Fibroblast of peridontal ligament (primary cell): ENCODE measurements around the gene PCDH9.

Source experiments
- DNase-seq: peaks from one replicate; pipeline ENCODE4 v3.0.0-alpha.2; 2010; ENCODE audit errors: extremely low read depth

PCDH9 gene

DNA sequence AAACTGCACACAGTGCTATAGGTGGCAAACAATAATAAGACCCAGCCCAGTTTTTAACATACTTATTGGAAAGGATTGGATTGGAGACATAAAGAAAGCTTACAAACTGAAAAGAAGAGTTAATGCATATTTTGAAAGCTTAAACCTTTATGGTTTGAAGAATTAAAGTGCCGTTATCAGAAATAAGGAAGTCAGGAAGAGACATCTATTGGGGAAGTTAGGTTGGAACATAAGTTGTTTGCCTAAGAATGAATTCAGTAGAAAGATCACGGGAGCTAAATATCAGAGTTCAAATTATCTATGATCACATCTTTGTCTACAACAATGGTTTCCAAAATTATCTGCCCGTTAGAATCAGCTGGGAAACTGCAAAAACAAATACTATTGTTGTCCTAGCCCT, 767.9 kb downstream of the PCDH9 start:
- no peak for DNase-seq

DNA sequence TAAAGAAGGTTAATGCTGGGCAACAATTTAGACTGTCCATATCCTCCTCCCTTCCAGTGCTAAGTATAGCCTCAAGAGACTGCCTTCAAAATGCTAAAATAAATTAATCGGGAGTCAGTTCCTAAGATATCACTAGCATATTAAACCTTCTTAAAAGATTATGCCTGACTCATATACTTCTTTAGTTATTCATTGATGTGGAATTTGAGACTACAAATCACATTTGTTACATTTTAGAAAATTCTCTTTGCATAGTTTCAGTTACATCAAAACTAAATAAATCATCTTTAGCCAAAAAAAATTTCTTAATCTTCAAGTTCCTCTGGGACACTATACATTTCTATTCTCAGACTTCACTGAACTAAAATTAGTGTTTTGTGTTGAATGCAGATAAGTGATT, 769.1 kb downstream of the PCDH9 start:
- peak; percentile 79 for DNase-seq

DNA sequence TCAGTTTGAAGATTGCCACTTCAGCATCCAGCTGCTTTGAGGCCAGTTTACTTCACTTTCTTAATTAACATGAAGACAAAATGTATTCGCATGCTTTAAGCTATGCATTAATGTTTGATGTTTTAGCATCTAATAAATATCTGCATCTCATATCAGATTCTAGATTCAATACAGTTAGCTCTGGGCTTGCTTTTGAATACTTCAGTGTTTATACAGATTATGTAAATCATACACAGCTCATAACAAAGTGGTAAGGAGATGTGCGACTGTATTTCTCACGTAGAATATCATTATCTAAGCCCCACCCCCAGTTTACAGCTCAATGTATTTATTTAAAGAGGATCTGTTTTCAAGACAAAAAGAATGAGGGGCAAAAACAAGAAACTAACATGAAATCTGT, 770.5 kb downstream of the PCDH9 start:
- DNase-seq = no peak

DNA sequence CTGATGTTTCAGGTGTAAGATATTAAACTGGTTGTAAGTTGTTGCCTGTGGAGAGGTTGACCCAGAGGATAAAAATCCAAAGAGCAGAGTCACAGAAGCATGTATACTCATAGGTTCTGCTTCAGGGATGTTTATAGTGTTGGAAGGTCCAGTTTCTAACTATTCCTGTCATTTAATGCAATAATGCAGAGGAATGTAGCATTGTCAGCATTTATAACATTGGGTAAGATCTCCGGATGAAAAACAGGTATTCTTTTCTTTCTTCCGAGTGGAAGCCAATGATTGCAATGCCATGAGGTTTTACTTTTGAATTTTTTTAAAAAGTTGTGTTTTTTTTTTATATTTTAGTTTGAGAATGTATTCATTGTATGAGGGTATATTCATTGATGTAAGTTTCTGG, 771.0 kb downstream of the PCDH9 start:
- DNase-seq = no peak

DNA sequence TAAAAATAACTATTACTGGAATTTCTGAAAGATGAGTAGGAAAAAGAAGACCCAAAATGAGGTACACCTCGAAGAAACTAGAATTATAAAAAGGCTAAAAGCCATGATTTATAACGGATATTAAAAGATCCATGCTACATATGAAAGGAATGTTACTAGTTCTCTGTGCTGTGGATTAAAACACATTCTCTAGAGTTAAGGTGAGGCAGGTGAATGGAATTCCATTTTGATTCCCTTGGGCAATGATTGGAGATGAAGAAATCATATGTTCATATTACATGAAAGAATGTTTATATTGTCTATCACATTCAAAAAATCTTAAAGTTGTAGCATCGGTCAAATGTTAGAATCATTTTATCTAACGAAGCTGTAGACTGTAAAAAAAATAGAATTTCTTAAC, 783.7 kb downstream of the PCDH9 start:
- DNase-seq = no peak

DNA sequence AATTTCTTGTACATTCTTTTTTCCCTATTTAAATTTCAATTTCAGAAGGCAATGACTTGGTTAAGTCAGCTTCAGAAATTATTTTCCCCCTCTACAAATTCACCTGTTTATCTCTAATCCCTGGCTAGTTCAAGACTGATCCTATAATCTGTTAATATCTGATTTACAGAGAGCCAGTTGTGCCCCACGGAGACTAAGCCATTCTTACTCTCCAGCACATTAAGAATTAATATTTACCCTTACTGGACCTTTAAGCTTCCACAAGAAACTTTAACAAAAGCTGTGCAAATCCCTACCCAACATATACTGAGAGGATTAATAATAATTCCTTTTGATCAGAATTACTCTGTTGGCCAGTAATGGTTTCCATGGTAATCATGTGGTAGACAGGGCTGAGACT, 786.2 kb downstream of the PCDH9 start:
- no peak for DNase-seq

DNA sequence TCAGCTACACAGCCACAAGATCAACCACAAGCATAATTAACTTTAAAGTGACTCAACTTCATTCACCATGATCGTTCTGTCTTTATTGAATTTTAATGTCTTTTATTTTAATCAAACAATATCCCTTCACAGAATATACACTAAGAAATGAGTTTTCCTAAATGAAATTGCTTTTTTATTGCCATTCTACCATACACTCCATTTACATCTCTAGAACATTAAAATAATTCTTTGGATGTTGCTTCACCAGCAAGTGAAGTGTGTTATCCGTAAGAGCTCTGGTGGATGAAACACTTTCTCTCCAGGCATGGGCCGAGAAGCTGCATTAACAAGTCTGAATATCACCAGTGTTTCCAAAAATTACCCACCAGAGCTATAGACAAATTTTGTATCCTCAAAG, 789.2 kb downstream of the PCDH9 start:
- no peak for DNase-seq

DNA sequence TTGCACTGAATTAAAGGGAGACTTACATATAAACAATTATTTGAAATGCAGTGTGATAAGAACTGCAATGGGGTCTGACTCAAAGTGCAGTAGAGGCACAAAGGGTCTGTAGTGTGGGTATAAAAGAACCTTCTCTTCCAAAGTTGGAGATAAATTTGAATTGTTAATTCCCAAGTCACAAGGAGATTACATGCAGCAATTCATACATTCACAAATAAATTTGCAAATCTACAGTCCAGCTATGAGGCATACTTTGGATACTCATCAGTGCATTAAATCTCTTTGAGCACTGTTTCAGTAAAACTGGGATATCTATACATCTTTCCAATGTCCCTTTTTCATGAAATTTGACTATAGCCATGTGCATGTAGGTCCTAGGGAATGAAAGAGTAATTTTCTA, 799.4 kb downstream of the PCDH9 start:
- DNase-seq = no peak

DNA sequence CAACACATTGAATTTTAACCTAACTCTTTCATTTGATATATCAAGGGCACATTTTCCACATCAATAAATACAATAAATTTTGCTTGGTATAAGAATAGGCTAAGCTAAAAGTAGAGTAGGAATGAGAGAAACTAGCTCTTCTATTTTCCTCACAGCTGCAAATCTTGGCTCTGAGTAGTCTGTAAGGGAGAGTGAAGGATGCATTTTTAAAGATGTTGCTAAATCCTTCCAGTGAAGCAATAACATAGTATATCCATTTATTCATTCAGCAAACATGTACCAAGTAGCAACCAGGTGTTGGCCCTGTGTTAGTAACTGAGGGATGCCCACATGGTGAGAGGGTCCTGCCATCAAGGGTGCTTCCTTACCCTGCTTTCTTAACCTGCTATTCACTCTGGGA, 799.9 kb downstream of the PCDH9 start:
- DNase-seq = peak; percentile 55

DNA sequence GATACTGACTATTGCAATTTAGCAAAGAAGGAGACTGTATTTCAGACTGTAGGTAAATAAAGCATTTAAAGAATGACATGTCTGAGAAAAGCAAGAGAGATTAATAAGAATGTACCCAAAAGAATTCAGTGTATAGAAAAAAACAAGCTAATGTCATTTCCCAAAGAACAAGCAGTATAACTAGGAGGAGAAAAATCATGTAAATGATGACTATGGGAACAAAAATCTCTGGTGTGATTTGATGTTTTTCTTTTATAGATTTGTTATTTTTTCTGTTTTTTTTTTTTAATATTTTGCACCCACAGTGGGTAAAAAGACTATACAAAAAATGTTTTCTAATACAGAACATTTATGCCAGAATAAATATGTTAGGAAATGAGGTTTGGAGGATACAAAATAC, 801.0 kb downstream of the PCDH9 start:
- DNase-seq = no peak

DNA sequence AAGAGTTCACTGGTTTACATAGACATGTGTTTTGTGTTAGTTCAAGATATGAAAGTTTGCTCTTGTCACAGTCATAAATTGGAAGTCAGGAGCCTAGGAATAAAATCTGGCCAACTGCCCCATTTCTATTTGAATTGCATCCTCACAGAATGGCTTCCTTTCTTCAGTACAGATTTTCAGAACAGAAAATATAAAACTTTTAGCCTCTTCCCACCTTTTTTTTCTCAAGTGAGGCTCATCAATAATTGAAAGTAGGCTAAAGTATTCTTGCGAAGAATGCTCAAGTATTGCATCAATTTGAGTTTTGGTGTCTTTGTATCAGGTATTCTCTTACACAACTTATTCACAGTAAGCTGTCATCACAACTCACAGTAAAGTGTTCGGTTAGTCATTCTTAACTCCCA, 802.7 kb downstream of the PCDH9 start:
- DNase-seq = peak; percentile 59

DNA sequence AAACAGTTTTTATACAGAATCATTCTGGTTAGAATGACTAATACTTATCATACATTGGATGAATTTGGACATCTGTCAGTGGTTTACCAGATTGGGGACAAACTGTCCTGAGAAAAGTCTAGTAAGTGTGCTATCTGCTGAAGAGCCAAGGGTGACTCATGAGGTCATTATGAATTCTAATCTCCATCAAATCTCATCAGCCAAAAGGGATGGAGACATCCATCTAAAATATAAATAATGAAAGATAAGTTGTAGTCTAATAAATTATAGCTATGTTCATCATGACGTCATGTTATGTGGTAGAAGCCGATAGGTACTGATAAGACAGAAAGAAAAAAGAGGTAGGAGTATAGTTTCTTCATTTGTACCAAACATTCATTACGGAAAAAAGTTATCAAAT, 804.4 kb downstream of the PCDH9 start:
- DNase-seq = no peak

DNA sequence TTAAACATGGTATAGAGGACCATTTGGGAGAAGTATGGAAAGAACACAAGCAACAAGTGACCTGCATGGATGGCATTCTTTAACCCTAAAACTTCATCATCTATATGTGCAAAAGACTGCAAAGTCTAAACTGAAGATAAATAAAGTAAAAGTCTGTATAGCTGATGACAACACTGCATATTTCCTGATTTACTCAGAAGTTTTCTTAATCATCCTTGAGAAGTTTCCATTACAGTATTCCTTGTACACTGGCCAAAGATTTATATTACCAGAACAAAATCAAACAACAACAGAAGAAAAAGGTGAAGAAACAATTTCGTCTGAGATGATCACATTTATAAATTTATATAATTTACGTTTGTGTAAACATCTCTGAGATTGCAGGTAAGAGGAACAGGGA, 805.7 kb downstream of the PCDH9 start:
- DNase-seq = peak; percentile 85

DNA sequence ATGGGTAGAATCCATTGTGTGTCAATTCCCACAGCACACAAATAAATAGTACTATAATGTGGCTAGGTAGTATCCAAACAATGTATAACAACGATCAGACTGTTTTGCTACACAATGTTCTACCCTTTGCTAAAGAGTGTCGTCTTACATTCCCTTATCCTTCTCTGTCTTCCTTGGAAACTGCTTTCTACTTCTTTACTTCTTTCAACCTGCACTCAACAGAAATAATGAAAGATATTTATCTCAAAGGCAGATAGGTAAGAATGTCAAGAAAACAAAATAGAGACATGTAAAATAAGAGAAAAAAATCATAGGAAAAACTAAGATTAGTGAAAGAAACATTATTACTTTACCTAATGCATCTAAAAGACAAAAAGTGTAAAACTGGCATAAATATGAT, 814.7 kb downstream of the PCDH9 start:
- DNase-seq = no peak

DNA sequence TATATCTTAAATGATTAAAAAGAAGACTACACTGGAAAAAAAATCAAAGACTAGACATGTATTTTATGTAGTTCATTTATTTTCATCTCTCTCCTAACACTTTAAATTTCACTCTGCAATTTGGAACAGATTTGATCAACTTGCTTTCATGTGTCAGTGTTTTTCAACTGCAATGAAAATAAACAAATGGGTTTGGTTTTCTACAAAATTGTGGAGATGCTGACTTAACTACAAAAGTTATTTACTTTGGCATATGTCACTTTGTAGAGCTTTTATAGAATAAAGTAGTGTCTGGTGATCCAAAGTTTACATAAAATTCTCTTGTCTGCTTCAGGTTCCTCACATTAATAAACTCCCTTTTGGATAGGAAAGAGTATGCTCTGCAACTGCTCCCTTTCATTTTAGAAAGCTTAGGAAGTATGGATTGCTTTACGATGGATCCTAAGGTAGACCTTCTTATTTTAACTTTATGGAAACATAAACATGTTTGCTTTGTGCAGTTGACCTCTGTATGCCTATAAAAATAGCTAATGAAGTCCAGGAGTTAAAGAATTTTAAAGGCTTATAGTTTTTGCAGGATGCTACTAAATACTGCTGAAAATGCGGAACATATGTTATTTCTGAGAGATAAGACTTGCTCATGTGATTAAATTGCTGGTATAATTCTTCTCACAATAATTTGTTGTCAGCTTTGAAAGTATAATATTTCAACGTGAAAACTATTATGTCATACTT, 815.9 kb downstream of the PCDH9 start:
- DNase-seq = no peak

DNA sequence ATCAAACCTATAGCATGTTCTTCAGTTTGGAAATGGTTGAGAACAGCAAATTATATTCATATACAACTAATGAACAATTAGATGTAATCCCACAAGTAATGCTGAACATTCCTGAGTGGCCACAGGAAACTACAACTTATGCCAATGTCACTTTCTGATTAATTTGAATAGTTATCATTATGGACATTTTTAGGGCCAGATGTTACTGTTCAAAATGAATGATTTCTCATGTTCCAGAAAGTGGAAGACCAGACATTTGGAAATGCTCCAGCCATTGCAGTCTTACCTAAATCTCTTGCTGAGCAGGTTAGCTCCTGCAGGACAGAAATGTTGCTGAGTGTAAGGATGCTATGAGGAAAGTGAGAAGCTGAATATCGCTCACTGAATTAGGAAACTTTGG, 819.8 kb downstream of the PCDH9 start:
- no peak for DNase-seq

DNA sequence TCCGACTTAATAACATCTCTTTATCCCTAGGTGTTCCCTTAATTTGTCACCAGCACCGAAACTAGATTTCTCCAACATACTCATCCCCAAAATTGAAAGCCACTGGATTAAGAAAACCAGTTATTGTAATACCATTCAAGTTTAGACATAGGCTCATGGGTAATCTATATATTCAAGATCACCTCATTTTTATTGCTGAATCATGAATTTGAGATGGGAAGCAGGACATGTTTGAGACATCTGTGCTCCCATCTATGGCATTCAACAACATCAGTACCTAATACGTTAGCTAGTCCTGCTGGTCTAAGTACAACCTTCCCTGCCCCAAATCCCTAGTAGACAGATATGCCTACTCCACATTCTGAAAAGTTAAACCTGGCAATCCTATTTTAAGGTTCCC, 820.6 kb downstream of the PCDH9 start:
- no peak for DNase-seq

DNA sequence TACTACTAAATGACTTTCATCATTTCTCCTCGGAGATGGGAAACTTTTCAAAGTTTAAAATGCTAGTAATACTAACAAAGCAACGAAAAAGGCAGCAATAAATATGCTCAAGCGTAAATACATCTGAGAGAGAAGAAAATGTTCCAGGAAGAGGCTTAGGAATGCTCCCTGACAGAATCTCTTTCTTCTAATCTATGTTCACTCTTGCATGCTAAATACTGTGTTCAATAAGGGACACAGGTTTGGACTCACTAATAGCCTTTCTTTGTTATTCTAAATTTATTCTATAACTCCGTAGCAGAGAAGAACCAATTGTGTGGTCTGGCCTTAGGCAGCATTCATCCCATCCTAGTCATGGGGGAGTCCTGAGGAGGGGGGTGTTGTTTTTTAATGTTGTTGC, 823.0 kb downstream of the PCDH9 start:
- no peak for DNase-seq

DNA sequence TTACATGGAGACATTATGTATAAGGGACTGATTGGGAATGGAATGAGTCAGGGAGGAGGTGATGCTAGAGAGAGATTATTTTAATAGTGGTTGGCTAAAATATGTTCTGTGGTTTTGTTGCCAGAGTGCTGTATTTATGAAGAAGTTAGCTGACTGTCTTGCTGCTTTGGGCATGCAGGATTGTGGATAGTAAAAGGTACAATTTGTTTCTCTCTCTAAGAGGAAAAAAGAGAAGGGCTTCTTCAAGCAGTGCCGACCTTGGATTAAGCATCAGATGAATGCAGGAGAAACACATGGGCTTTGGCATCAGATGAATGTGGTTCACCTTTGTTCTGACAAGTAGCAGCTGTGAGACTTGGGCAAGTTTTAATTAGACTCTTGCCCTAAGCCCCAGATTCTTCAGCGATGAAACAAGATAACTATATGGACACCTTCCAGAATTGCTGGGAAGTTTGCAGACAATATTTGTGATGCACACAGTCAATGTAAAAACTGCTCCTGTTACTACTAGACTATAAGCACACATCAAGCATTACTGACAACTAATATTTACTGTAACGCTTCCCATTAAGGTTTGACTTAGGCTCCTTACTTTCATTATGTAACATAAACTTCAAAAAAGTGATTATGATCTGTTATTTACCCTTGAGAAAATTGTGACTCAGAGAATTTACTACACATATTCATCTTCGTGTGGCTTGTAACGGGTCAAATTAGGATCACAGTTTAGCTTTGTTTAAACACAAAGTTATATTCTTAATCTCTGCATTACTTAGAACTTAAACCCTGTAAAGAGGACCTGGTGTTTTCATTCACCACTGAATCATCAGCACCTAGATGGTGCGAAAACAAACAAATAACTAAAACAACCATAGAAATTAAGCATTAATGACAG, 824.0 kb downstream of the PCDH9 start:
- peak; percentile 74 for DNase-seq

DNA sequence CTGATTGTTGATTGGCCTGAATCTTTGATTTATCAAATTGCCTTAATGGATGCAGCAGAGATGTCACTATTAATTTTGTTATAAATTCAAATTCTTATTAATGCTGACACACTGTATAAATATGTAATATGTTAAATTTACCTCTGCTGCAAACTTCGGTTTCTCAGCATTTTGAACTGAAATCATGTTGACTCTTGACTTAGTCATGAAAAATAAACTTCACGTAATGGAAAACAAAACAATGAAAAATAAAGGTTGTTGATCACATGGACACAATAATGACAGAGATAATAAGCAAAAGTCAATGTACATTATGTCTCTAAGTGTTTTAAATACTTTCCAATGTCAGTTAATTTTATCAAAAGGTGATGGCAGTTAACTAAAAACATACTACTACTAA, 827.6 kb downstream of the PCDH9 start:
- no peak for DNase-seq

DNA sequence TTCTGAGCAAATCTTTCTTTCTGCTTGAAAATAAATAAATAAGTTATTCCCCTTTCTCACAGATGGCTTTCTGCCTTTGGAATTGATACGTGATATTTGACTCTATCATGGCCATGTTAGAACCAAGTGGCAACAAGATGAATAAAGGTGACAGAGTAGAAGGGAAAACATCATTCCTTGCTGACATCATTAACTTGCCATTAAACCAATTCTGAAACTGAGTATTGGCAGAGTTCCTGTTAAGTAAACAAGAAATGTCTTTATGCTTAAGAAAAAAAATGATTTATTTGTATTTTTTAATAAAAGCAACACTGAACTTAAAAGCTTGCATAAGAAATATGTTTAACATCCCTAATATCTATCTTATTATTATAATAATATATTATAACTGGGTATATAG, 828.1 kb downstream of the PCDH9 start:
- DNase-seq = no peak

DNA sequence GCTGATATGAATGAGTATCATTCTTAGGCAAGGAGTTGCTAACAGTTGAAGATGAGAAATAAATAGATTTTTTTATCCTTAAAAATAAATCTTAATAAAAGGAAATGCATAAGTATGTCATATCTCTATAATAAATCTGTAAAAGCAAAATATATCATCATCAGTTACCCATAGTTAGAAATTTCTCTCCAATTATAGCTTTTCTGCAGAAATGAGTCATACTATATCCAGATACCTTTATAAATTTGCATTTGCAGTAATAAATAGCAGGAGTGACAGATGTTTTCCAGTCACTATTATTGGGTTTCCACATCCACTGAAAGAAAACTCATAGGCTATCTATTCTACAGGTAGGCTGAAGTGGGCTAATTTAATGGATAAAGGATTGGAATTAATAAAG, 829.8 kb downstream of the PCDH9 start:
- no peak for DNase-seq

DNA sequence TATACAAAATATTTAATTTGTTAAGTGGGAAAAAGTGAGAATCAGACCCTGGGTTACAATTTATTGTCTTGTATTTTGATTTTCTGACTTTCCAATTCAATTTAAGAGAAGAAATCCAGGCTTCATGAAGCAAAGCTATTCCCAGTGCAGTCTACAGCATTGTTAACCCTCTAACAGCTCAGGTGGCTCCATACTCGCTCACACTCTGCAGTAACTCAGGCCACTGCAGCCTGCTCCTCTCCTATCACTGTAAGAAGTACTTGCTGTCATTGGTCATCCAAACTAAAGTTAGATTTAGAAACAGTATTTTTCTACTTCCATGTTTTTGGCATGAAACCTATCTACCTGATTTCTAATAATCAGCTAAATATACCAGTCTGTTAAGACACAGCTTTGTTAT, 830.3 kb downstream of the PCDH9 start:
- DNase-seq = no peak
